Spleen (tissue), 7 donors: ENCODE results near the gene CNPPD1.

ENCODE experiments used
- CTCF ChIP-seq, 11 experiments: fragments of 200-600 bp in 7 of 11; fragments of 450-650 bp in 4 of 11; sonication (generic) in 4 of 11; IDR thresholded peaks in 8 of 11; conservative IDR thresholded peaks in 3 of 11; 1 replicate in 7 of 11; 2 replicates in 4 of 11; pipeline versions ENCODE4 v1.4.0 to v1.8.0; 2016 to 2021; ENCODE audit warnings: antibody characterized with exemption in 11 of 11, inconsistent platforms in 4 of 11, mild to moderate bottlenecking in 1 of 11
- POLR2A ChIP-seq, 3 donors: fragments of 450-650 bp; IDR thresholded peaks; one replicate each; pipeline ENCODE4 v1.5.1; 2017; ENCODE audit warnings: antibody characterized with exemption in 3 of 3, mild to moderate bottlenecking in 1 of 3
- POLR2AphosphoS5 ChIP-seq, 3 donors: sonication (generic); formaldehyde crosslinking; IDR thresholded peaks; one replicate each; pipeline ENCODE4 v1.5.1; 2017; ENCODE audit warnings: antibody characterized with exemption in 3 of 3
- donor health status: DM: no; HTN: no; CAD: no; lungs with moderate emphysema.
- donor health status: DM: no; HTN: no; CAD: no.
- donor health status: DM: no; HTN: no; CAD: no.

- TF ChIP-seq CTCF (IDR thresholded peaks at IDR 0.05 in 8 of 11, conservative IDR thresholded peaks at IDR 0.05 in 3 of 11) = no peak
- no peak for TF ChIP-seq POLR2AphosphoS5 (IDR thresholded peaks at IDR 0.05)
- TF ChIP-seq POLR2A (IDR thresholded peaks at IDR 0.05) = no peak
Observed at GRCh38 chr2:219199470-219200211, 22.9 kb upstream of the CNPPD1 start.
